Trophoblast cell (in vitro differentiated cells and primary cell): ENCODE results near the gene SPACA4.
"Not testable (repeated sequence)": the region's sequence is repeated elsewhere in the genome, so short reads cannot be mapped to it uniquely, and the experiment has no call there.

Source experiments
- DNase-seq, 2 donors: peaks; one replicate each; pipeline ENCODE4 v3.0.0-alpha.2; 2016
- H2AFZ ChIP-seq: 2 replicates; pipeline ENCODE4 v1.6.1; 2013; ENCODE audit warnings: low read length, moderate library complexity, mild to moderate bottlenecking; ENCODE audit not compliant: insufficient read depth, poor library complexity
- H2AK5ac ChIP-seq: 2 replicates; pipeline ENCODE4 v1.6.1; 2013; ENCODE audit warnings: mild to moderate bottlenecking, low read length
- H2BK120ac ChIP-seq: 2 replicates; pipeline ENCODE4 v1.6.1; 2013; ENCODE audit warnings: low read length, mild to moderate bottlenecking, moderate library complexity; ENCODE audit not compliant: insufficient read depth, poor library complexity
- H2BK12ac ChIP-seq: 2 replicates; pipeline ENCODE4 v1.6.1; 2013; ENCODE audit warnings: mild to moderate bottlenecking, low read length, moderate library complexity
- H2BK5ac ChIP-seq: 2 replicates; pipeline ENCODE4 v1.6.1; 2013; ENCODE audit warnings: low read length, low read depth, moderate library complexity, mild to moderate bottlenecking; ENCODE audit not compliant: poor library complexity
- H3K14ac ChIP-seq: 2 replicates; pipeline ENCODE4 v1.6.1; 2013; ENCODE audit warnings: mild to moderate bottlenecking, low read length
- H3K18ac ChIP-seq: 2 replicates; pipeline ENCODE4 v1.6.1; 2013; ENCODE audit warnings: mild to moderate bottlenecking, low read length
- H3K23ac ChIP-seq: 2 replicates; pipeline ENCODE4 v1.6.1; 2013; ENCODE audit warnings: low read length
- H3K27ac ChIP-seq: 2 replicates; pipeline ENCODE4 v1.5.1; 2013; ENCODE audit warnings: low read depth, mild to moderate bottlenecking, inconsistent platforms, low read length, moderate library complexity
- H3K27me3 ChIP-seq: 2 replicates; pipeline ENCODE4 v1.6.1; 2013; ENCODE audit warnings: inconsistent platforms, mild to moderate bottlenecking, low read length, moderate library complexity; ENCODE audit not compliant: insufficient read depth
- H3K36me3 ChIP-seq, 2 experiments: 1 replicate in 1 of 2; 2 replicates in 1 of 2; pipeline ENCODE4 v1.6.1; 2013; ENCODE audit warnings: low read length in 2 of 2, mild to moderate bottlenecking in 2 of 2, moderate library complexity in 1 of 2; ENCODE audit not compliant: insufficient read depth in 2 of 2, control insufficient read depth in 1 of 2
- H3K4ac ChIP-seq: 2 replicates; pipeline ENCODE4 v1.6.1; 2013; ENCODE audit warnings: low read depth, mild to moderate bottlenecking, low read length, moderate library complexity
- H3K4me1 ChIP-seq, 2 experiments: 1 replicate in 1 of 2; 2 replicates in 1 of 2; pipeline ENCODE4 v1.6.1; 2013; ENCODE audit warnings: low read length in 2 of 2, mild to moderate bottlenecking in 2 of 2, moderate library complexity in 1 of 2; ENCODE audit not compliant: insufficient read depth in 2 of 2, control insufficient read depth in 1 of 2
- H3K4me2 ChIP-seq: 2 replicates; pipeline ENCODE4 v1.6.1; 2013; ENCODE audit warnings: inconsistent platforms, mild to moderate bottlenecking, low read length, moderate library complexity
- H3K4me3 ChIP-seq: 2 replicates; pipeline ENCODE4 v1.5.1; 2013; ENCODE audit warnings: mild to moderate bottlenecking, low read depth, low read length, inconsistent platforms
- H3K79me1 ChIP-seq: one replicate; pipeline ENCODE4 v1.6.1; 2013; ENCODE audit warnings: low read length
- H3K79me2 ChIP-seq: 2 replicates; pipeline ENCODE4 v1.6.1; 2013; ENCODE audit warnings: low read length, mild to moderate bottlenecking; ENCODE audit not compliant: control insufficient read depth, insufficient read depth, poor library complexity
- H3K9ac ChIP-seq: 2 replicates; pipeline ENCODE4 v1.6.1; 2013; ENCODE audit warnings: mild to moderate bottlenecking, low read length
- H3K9me3 ChIP-seq: 2 replicates; pipeline ENCODE4 v1.6.1; 2013; ENCODE audit warnings: low read depth, mild to moderate bottlenecking, control low read depth, inconsistent platforms, low read length; ENCODE audit not compliant: insufficient read depth
- H4K12ac ChIP-seq: 2 replicates; pipeline ENCODE4 v1.6.1; 2013; ENCODE audit warnings: low read depth, mild to moderate bottlenecking, low read length, moderate library complexity
- H4K8ac ChIP-seq: 2 replicates; pipeline ENCODE4 v1.6.1; 2013; ENCODE audit warnings: low read depth, mild to moderate bottlenecking, low read length, moderate library complexity
- H4K91ac ChIP-seq: one replicate; pipeline ENCODE4 v1.6.1; 2013; ENCODE audit warnings: low read depth, mild to moderate bottlenecking, low read length, moderate library complexity
- WGBS: extraction: QIAGEN DNeasy Blood & Tissue Kit; methylation state at CpG from one replicate; pipeline ENCODE4 v1.1.7; 2013; ENCODE audit warnings: missing lambda C conversion rate; ENCODE audit not compliant: insufficient read length, insufficient coverage; ENCODE audit errors: extremely low coverage; 5-methylcytosine and 5-hydroxymethylcytosine counted together

SPACA4 gene

GRCh38 chr19:48571378-48572162, 35.0 kb upstream of the SPACA4 start:
- H3K14ac ChIP-seq: no peak overlapping the region

GRCh38 chr19:48573163-48573505, 33.4 kb upstream of the SPACA4 start:
- DNase-seq: peak in 1 of 2 donors; percentile 9

More at GRCh38 chr19:48571378-48572162, 35.0 kb upstream of the SPACA4 start:
- H3K27me3 ChIP-seq: no peaks in the 10 kb centered on the region
- peaks cover 7% of the 10 kb centered on the region for H3K79me1 ChIP-seq
- no peaks in the 10 kb centered on the region for H3K9me3 ChIP-seq
- no peak overlapping the region for H2BK12ac ChIP-seq
- no peak overlapping the region for H3K4ac ChIP-seq
- no CpG with 5 or more reads among the region's 5 CpGs for WGBS
- no peak overlapping the region for H3K18ac ChIP-seq
- DNase-seq: no peak
- H2BK120ac ChIP-seq: no peak overlapping the region
- no peak overlapping the region for H2AK5ac ChIP-seq
- H2BK5ac ChIP-seq: no peak overlapping the region
- H4K12ac ChIP-seq: no peak overlapping the region
- no peak overlapping the region for H2AFZ ChIP-seq
- peaks cover 18 to 19% of the 10 kb centered on the region in 2 experiments for H3K4me1 ChIP-seq
- no peak overlapping the region for H3K9ac ChIP-seq
- no peaks in the 10 kb centered on the region for H3K36me3 ChIP-seq
- no peak overlapping the region for H4K8ac ChIP-seq
- H3K79me2 ChIP-seq: peaks cover 5% of the 10 kb centered on the region
- no peak overlapping the region for H4K91ac ChIP-seq
- no peak overlapping the region for H3K23ac ChIP-seq
- no peak overlapping the region for H3K4me2 ChIP-seq
- no peak overlapping the region for H3K27ac ChIP-seq
- no peak overlapping the region for H3K4me3 ChIP-seq

GRCh38 chr19:48575931-48576622, 30.5 kb upstream of the SPACA4 start:
- H4K8ac ChIP-seq: no peak overlapping the region
- H2BK12ac ChIP-seq: no peak overlapping the region
- peaks cover 3% of the 10 kb centered on the region for H3K79me1 ChIP-seq
- H3K4me1 ChIP-seq: peaks cover 9 to 12% of the 10 kb centered on the region in 2 experiments
- no peak overlapping the region for H3K4ac ChIP-seq
- H2BK5ac ChIP-seq: no peak overlapping the region
- no peak overlapping the region for H3K4me3 ChIP-seq
- H3K4me2 ChIP-seq: no peak overlapping the region
- H3K18ac ChIP-seq: no peak overlapping the region
- peaks cover 2% of the 10 kb centered on the region for H3K79me2 ChIP-seq
- no peak overlapping the region for H4K12ac ChIP-seq
- peak overlapping the region; percentile 62 for H4K91ac ChIP-seq
- no peak for DNase-seq
- no peaks in the 10 kb centered on the region for H3K9me3 ChIP-seq
- H3K27me3 ChIP-seq: no peaks in the 10 kb centered on the region
- H3K14ac ChIP-seq: no peak overlapping the region
- H3K27ac ChIP-seq: no peak overlapping the region
- H3K23ac ChIP-seq: no peak overlapping the region
- no peaks in the 10 kb centered on the region for H3K36me3 ChIP-seq
- no peak overlapping the region for H2BK120ac ChIP-seq
- H2AFZ ChIP-seq: no peak overlapping the region
- peak overlapping the region; percentile 22 for H2AK5ac ChIP-seq
- H3K9ac ChIP-seq: no peak overlapping the region
- WGBS: no CpG with 5 or more reads among the region's 23 CpGs

More at GRCh38 chr19:48573163-48573505, 33.4 kb upstream of the SPACA4 start:
- H3K79me1 ChIP-seq: peaks cover 7% of the 10 kb centered on the region
- peaks cover 5% of the 10 kb centered on the region for H3K79me2 ChIP-seq
- no peak overlapping the region for H3K18ac ChIP-seq
- peak overlapping the region; percentile 73 for H4K91ac ChIP-seq
- no peak overlapping the region for H3K14ac ChIP-seq
- no peak overlapping the region for H3K27ac ChIP-seq
- H3K9ac ChIP-seq: no peak overlapping the region
- peak overlapping the region; percentile 82 for H2BK12ac ChIP-seq
- H3K9me3 ChIP-seq: no peaks in the 10 kb centered on the region
- no peak overlapping the region for H4K12ac ChIP-seq
- no peak overlapping the region for H3K4ac ChIP-seq
- H3K4me3 ChIP-seq: no peak overlapping the region
- no peaks in the 10 kb centered on the region for H3K36me3 ChIP-seq
- H3K4me2 ChIP-seq: no peak overlapping the region
- no CpG with 5 or more reads among the region's 12 CpGs for WGBS
- H3K4me1 ChIP-seq: peaks cover 16 to 17% of the 10 kb centered on the region in 2 experiments
- H2AFZ ChIP-seq: no peak overlapping the region
- H3K27me3 ChIP-seq: no peaks in the 10 kb centered on the region
- H4K8ac ChIP-seq: peak overlapping the region; percentile 2
- H2AK5ac ChIP-seq: peak overlapping the region; percentile 85
- no peak overlapping the region for H2BK5ac ChIP-seq
- peak overlapping the region; percentile 4 for H2BK120ac ChIP-seq
- no peak overlapping the region for H3K23ac ChIP-seq

GRCh38 chr19:48577908-48578307, 28.6 kb upstream of the SPACA4 start:
- not testable (repeated sequence) for H3K4me1 ChIP-seq, H3K14ac ChIP-seq, H3K79me2 ChIP-seq, H2AK5ac ChIP-seq, H3K23ac ChIP-seq, H2BK120ac ChIP-seq, H3K4me3 ChIP-seq, DNase-seq, H4K91ac ChIP-seq, H4K8ac ChIP-seq, H3K79me1 ChIP-seq, H3K9me3 ChIP-seq, H2BK5ac ChIP-seq, H3K18ac ChIP-seq, H2BK12ac ChIP-seq, H3K9ac ChIP-seq, H4K12ac ChIP-seq, H2AFZ ChIP-seq, H3K4ac ChIP-seq, H3K4me2 ChIP-seq, H3K36me3 ChIP-seq, H3K27me3 ChIP-seq, H3K27ac ChIP-seq
- WGBS: no CpG with 5 or more reads among the region's 7 CpGs
